ENCODE data around the gene FZD7. TPM values are rescaled to one million over a fixed set of nuclear protein-coding genes. Genes with fewer than 3 reads are reported as not detected.

The FZD7 gene
- total and polyA plus RNA-seq, 9 of the 15 experiments (the other 6 are each of a cell fraction or from before 2014, with no cell fraction given) = 0.11 to 2.4 (median 0.69) TPM

- TF ChIP-seq RCOR1 (IDR thresholded peaks at IDR 0.05; ENCODE audit: borderline replicate concordance in 1 of 2, low read depth in 2 of 2, low read length in 2 of 2) (peak in 1 of 2 experiments; percentile 88; a peak in 2 of 4 replicates), ZNF395 (CRISPR knock-in tag; IDR thresholded peaks at IDR 0.05) (peak; percentile 42; the same call in 1 of the 2 replicates), TCF3 (CRISPR knock-in tag; IDR thresholded peaks at IDR 0.05) (peak; percentile 87), MEF2D (tag; conservative IDR thresholded peaks at IDR 0.05; ENCODE audit: low read depth) (peak; percentile 60; the same call in 1 of the 2 replicates), CBFA2T2 (conservative IDR thresholded peaks at IDR 0.05) (peak; percentile 80), CCNT2 (IDR thresholded peaks at IDR 0.05; ENCODE audit: borderline replicate concordance, extremely low read depth, insufficient read length, low read depth, low read length) (peak; percentile 39), SOX6 (IDR thresholded peaks at IDR 0.05) (peak; percentile 61; the same call in 1 of the 2 replicates), STAT5A (IDR thresholded peaks at IDR 0.05; ENCODE audit: borderline replicate concordance, low read length) (peak; percentile 23; the same call in 1 of the 2 replicates), MYC (IDR thresholded peaks at IDR 0.05; ENCODE audit: low read depth, low read length) (no peak), MYC (CRISPR knock-in tag; IDR thresholded peaks at IDR 0.05; ENCODE audit: borderline replicate concordance, low read depth) (no peak), BRF2 (IDR thresholded peaks at IDR 0.05; ENCODE audit: borderline replicate concordance, insufficient read depth, insufficient read length) (no peak)
Observed at GRCh38 chr2:202049840-202050239, 16.2 kb downstream of the FZD7 start (continued).

All from K562 (cell line).